WTC11 (cell line): ENCODE results near the gene MAP4. TPM values are rescaled to one million over a fixed set of nuclear protein-coding genes. Genes with fewer than 3 reads are reported as not detected.

Source experiments
- ATAC-seq: fragments of 200-7000 bp; cut with Tn5 transposase; 2 replicates; pipeline ENCODE4 v1.10.0; 2021; ENCODE audit warnings: mild to moderate bottlenecking, moderate library complexity
- CTCF ChIA-PET: fragments of 300-600 bp; sonication (Branson Sonifier 250); formaldehyde crosslinking; loops from one replicate; lab custom pipeline; 2021; ENCODE audit warnings: antibody characterized with exemption; lab: Charles Lee
- POLR2A ChIA-PET: fragments of 350-600 bp; sonication (Branson Sonifier 250); formaldehyde crosslinking; loops from one replicate; lab custom pipeline; 2021; ENCODE audit warnings: antibody characterized with exemption; lab: Charles Lee
- DNase-seq: peaks from one replicate; pipeline ENCODE4 v3.0.0; 2021; ENCODE audit warnings: low spot score
- H3K27ac Mint-ChIP-seq: 2 replicates; pipeline ENCODE4 v1.8.0; 2021; ENCODE audit warnings: mixed read lengths
- H3K27me3 Mint-ChIP-seq: 2 replicates; pipeline ENCODE4 v1.8.0; 2021; ENCODE audit warnings: low read depth, mild to moderate bottlenecking, moderate library complexity, mixed read lengths
- H3K36me3 Mint-ChIP-seq: 2 replicates; pipeline ENCODE4 v1.8.0; 2021; ENCODE audit warnings: mixed read lengths
- H3K4me1 Mint-ChIP-seq: 2 replicates; pipeline ENCODE4 v1.8.0; 2022; ENCODE audit warnings: mixed read lengths
- H3K4me3 Mint-ChIP-seq: 2 replicates; pipeline ENCODE4 v1.8.0; 2021; ENCODE audit warnings: mild to moderate bottlenecking, moderate library complexity, mixed read lengths
- H3K9me3 Mint-ChIP-seq: 2 replicates; pipeline ENCODE4 v1.8.0; 2021; ENCODE audit warnings: mixed read lengths
- AFF4 ChIP-seq: sonication (generic); formaldehyde crosslinking; IDR thresholded peaks from 2 replicates; pipeline ENCODE4 v1.8.1; 2023; ENCODE audit warnings: mild to moderate bottlenecking, missing genetic modification reagents, borderline replicate concordance
- ARID4B ChIP-seq: sonication (generic); formaldehyde crosslinking; IDR thresholded peaks from 2 replicates; pipeline ENCODE4 v1.8.0; 2023; ENCODE audit warnings: missing genetic modification reagents, mild to moderate bottlenecking, borderline replicate concordance
- CTCF ChIP-seq: fragments of 200-600 bp; IDR thresholded peaks from 2 replicates; pipeline ENCODE4 v1.8.0; 2022; ENCODE audit warnings: antibody characterized with exemption
- E2F4 ChIP-seq: sonication (generic); formaldehyde crosslinking; IDR thresholded peaks from 2 replicates; pipeline ENCODE4 v1.8.1; 2022; ENCODE audit warnings: low read depth, mild to moderate bottlenecking, moderate library complexity, missing genetic modification reagents, borderline replicate concordance
- ETV6 ChIP-seq: sonication (generic); formaldehyde crosslinking; IDR thresholded peaks from 2 replicates; pipeline ENCODE4 v1.8.1; 2022; ENCODE audit warnings: mild to moderate bottlenecking, missing genetic modification reagents
- GRHL2 ChIP-seq: fragments of 250-450 bp; sonication (Bioruptor Pico); IDR thresholded peaks from 2 replicates; pipeline ENCODE4 v1.8.0; 2022; ENCODE audit warnings: mild to moderate bottlenecking, moderate library complexity; ENCODE audit not compliant: insufficient replicate concordance, severe bottlenecking
- RORB ChIP-seq: fragments of 250-450 bp; sonication (Bioruptor Pico); IDR thresholded peaks from 2 replicates; pipeline ENCODE4 v1.9.0; 2021; ENCODE audit warnings: mild to moderate bottlenecking
- SMAD4 ChIP-seq: sonication (generic); formaldehyde crosslinking; IDR thresholded peaks from 2 replicates; pipeline ENCODE4 v1.8.0; 2022; ENCODE audit warnings: mild to moderate bottlenecking, missing genetic modification reagents
- STAT6 ChIP-seq: sonication (generic); formaldehyde crosslinking; conservative IDR thresholded peaks from 2 replicates; pipeline ENCODE4 v1.8.1; 2023; ENCODE audit warnings: mild to moderate bottlenecking, low read depth, missing genetic modification reagents, moderate library complexity
- USF2 ChIP-seq: sonication (generic); formaldehyde crosslinking; IDR thresholded peaks from 2 replicates; pipeline ENCODE4 v1.8.1; 2023; ENCODE audit warnings: mild to moderate bottlenecking, missing genetic modification reagents, moderate library complexity
- ZNF281 ChIP-seq: sonication (generic); formaldehyde crosslinking; IDR thresholded peaks from 2 replicates; pipeline ENCODE4 v1.8.0; 2023; ENCODE audit warnings: mild to moderate bottlenecking, missing genetic modification reagents
- ZSCAN18 ChIP-seq: fragments of 250-450 bp; sonication (Bioruptor Pico); IDR thresholded peaks from 2 replicates; pipeline ENCODE4 v2.1.2; 2022; ENCODE audit warnings: mild to moderate bottlenecking, moderate library complexity
- total RNA-seq: library from RNA; stranded (reverse); gene quantifications from 3 replicates; pipeline ENCODE4 v1.2.3, GENCODE V29; 2021

The MAP4 gene
- total RNA-seq, 1 experiment from 2014 or later = 199 TPM

- no peak for TF ChIP-seq ZSCAN18
- TF ChIP-seq SMAD4 (CRISPR knock-in tag) = no peak
- TF ChIP-seq RORB = no peak
- DNase-seq (no peak), ATAC-seq (no peak)
- CTCF ChIA-PET = interaction anchor here (1.9 to 2.9 kb wide), 2 partner anchors 241 to 248 kb away, joined by 5 to 9 read pairs; no protein-coding TSS in a partner anchor
- POLR2A ChIA-PET = no interaction called here
- Mint-ChIP-seq H3K27me3 (no peaks in the 10 kb centered on the region), H3K4me3 (no peak overlapping the region), H3K27ac (no peak overlapping the region), H3K36me3 (peaks cover 24% of the 10 kb centered on the region), H3K9me3 (no peaks in the 10 kb centered on the region), H3K4me1 (peaks cover 8% of the 10 kb centered on the region; the same call in 1 of the 2 replicates)
These were observed 106.0 kb downstream of the MAP4 start for GRCh38 chr3:47910233-47910632.

GRCh38 chr3:47909607-47910006 lies 106.6 kb downstream of the MAP4 start:
- Mint-ChIP-seq H3K27me3 (no peaks in the 10 kb centered on the region), H3K4me1 (peaks cover 8% of the 10 kb centered on the region; the same call in 1 of the 2 replicates), H3K9me3 (no peaks in the 10 kb centered on the region), H3K4me3 (no peak overlapping the region), H3K27ac (peak overlapping the region; percentile 33; the same call in 1 of the 2 replicates), H3K36me3 (peaks cover 20% of the 10 kb centered on the region)
- POLR2A ChIA-PET = no interaction called here
- DNase-seq (no peak), ATAC-seq (no peak)
- CTCF ChIA-PET = interaction anchor here (1.4 to 2.9 kb wide), 3 partner anchors 242 to 249 kb away, joined by 4 to 9 read pairs (median 5); no protein-coding TSS in a partner anchor
- no peak for TF ChIP-seq AFF4 (CRISPR knock-in tag)
- no peak for TF ChIP-seq ZNF281 (CRISPR knock-in tag)
- TF ChIP-seq USF2 (CRISPR knock-in tag) = no peak
- no peak for TF ChIP-seq STAT6 (CRISPR knock-in tag)
- TF ChIP-seq ARID4B (CRISPR knock-in tag) = no peak
- no peak for TF ChIP-seq GRHL2
- TF ChIP-seq E2F4 (CRISPR knock-in tag) = no peak
- no peak for TF ChIP-seq ETV6 (CRISPR knock-in tag)
- no peak for TF ChIP-seq CTCF
